ENCODE data around the gene CERS4.
"Not testable (repeated sequence)": the region's sequence is repeated elsewhere in the genome, so short reads cannot be mapped to it uniquely, and the experiment has no call there.

CERS4 gene

GRCh38 chr19:8265872-8266271 is 56.7 kb downstream of the CERS4 start:
- DNase-seq (ENCODE audit: low read depth): no peak

- no peak for DNase-seq (ENCODE audit: low read depth)
These were observed 60.6 kb downstream of the CERS4 start for GRCh38 chr19:8269724-8270123.

- not testable (repeated sequence) for DNase-seq (ENCODE audit: low read depth)
These were observed 67.3 kb downstream of the CERS4 start for GRCh38 chr19:8276508-8276907.

- not testable (repeated sequence) for DNase-seq (ENCODE audit: low read depth)
These were observed 82.2 kb downstream of the CERS4 start for GRCh38 chr19:8291337-8291736.

- no peak for DNase-seq (ENCODE audit: low read depth)
These were observed 93.2 kb downstream of the CERS4 start for GRCh38 chr19:8302357-8302691.

GRCh38 chr19:8302734-8303133 is 93.6 kb downstream of the CERS4 start:
- DNase-seq (ENCODE audit: low read depth): no peak

- DNase-seq (ENCODE audit: low read depth): no peak
These were observed 95.9 kb downstream of the CERS4 start for GRCh38 chr19:8304841-8305621.

GRCh38 chr19:8305798-8306197 is 96.6 kb downstream of the CERS4 start:
- no peak for DNase-seq (ENCODE audit: low read depth)

- DNase-seq (ENCODE audit: low read depth): no peak
These were observed 97.3 kb downstream of the CERS4 start for GRCh38 chr19:8306235-8307054.

GRCh38 chr19:8307400-8307964 is 98.3 kb downstream of the CERS4 start:
- DNase-seq (ENCODE audit: low read depth): no peak

GRCh38 chr19:8307965-8308866 is 99.0 kb downstream of the CERS4 start, which contains the start of gene CD320:
Gene CD320, minus strand, starts transcription at chr19:8308358. Its CDS starts 68 bp downstream, at chr19:8308290.
- peak; percentile 82 for DNase-seq (ENCODE audit: low read depth)

- DNase-seq (ENCODE audit: low read depth): no peak
These were observed 99.7 kb downstream of the CERS4 start for GRCh38 chr19:8308891-8309291.

GRCh38 chr19:8310342-8311055 is 101.3 kb downstream of the CERS4 start:
- no peak for DNase-seq (ENCODE audit: low read depth)

- no peak for DNase-seq (ENCODE audit: low read depth)
These were observed 102.5 kb downstream of the CERS4 start for GRCh38 chr19:8311461-8312260.

Data from activated gamma-delta T cell treated with anti-CD3 and anti-CD28 coated beads, Interleukin-2, amount 50 U/mL, for 16 hours (primary cell).